ENCODE results near the gene CTCF. TPM values are rescaled to one million over a fixed set of nuclear protein-coding genes. Genes with fewer than 3 reads are reported as not detected.
A peak's percentile ranks its signal among the peaks of the same experiment; 100 is the strongest.

The CTCF gene
- total RNA-seq, 4 donors from 2014 or later = 26.1 to 39.6 (median 31.8) TPM

GRCh38 chr16:67664258-67664657 is 101.9 kb downstream of the CTCF start:
- TF ChIP-seq CTCF (IDR thresholded peaks at IDR 0.05) = no peak
- TF ChIP-seq EP300 (IDR thresholded peaks at IDR 0.05) = no peak
- no peak for TF ChIP-seq POLR2A (IDR thresholded peaks at IDR 0.05)
- peaks cover 0 to 53% (median 35%) of the 10 kb centered on the region in 4 donors for H3K4me1 ChIP-seq

GRCh38 chr16:67664871-67665270 is 102.5 kb downstream of the CTCF start:
- peak overlapping the region in 1 of 4 donors; percentile 100 for H3K27ac ChIP-seq
- no peak for DNase-seq (ENCODE audit: low spot score in 2 of 2)
- TF ChIP-seq CTCF (IDR thresholded peaks at IDR 0.05) (no peak), EP300 (IDR thresholded peaks at IDR 0.05) (no peak), POLR2A (IDR thresholded peaks at IDR 0.05) (no peak)
- H3K9me3 ChIP-seq = no peaks in the 10 kb centered on the region
- peaks cover 0 to 32% (median 0%) of the 10 kb centered on the region in 3 donors for H3K36me3 ChIP-seq
- no peak overlapping the region for H3K4me3 ChIP-seq
- 88 to 97% methylated on average over 7 of the region's 7 CpGs for WGBS, 2 donors
- no peaks in the 10 kb centered on the region for H3K27me3 ChIP-seq
- peaks cover 0 to 48% (median 32%) of the 10 kb centered on the region in 4 donors for H3K4me1 ChIP-seq

More at GRCh38 chr16:67664258-67664657, 101.9 kb downstream of the CTCF start:
- DNase-seq (ENCODE audit: low spot score in 2 of 2) = no peak
- Histone ChIP-seq H3K36me3 (peaks cover 0 to 32% (median 0%) of the 10 kb centered on the region in 3 donors), H3K9me3 (no peaks in the 10 kb centered on the region), H3K4me3 (no peak overlapping the region), H3K27me3 (no peaks in the 10 kb centered on the region), H3K27ac (peak overlapping the region in 1 of 4 donors; percentile 100)
- 67 to 71% methylated on average over 4 of the region's 4 CpGs for WGBS, 2 donors

GRCh38 chr16:67665598-67665997 is 103.3 kb downstream of the CTCF start:
- 68 to 72% methylated on average over 5 of the region's 5 CpGs for WGBS, 2 donors

GRCh38 chr16:67666032-67666551 is 103.8 kb downstream of the CTCF start:
- peak overlapping the region; percentile 67 to 83 (median 74) for H3K4me3 ChIP-seq
- DNase-seq (ENCODE audit: low spot score in 2 of 2) = no peak
- no peak for TF ChIP-seq POLR2A (IDR thresholded peaks at IDR 0.05)
- TF ChIP-seq EP300 (IDR thresholded peaks at IDR 0.05) = no peak
- no peak for TF ChIP-seq CTCF (IDR thresholded peaks at IDR 0.05)
- 0 to 1% methylated on average over 19 to 32 of the region's 46 CpGs for WGBS, 2 donors
- H3K4me1 ChIP-seq = peaks cover 0 to 46% (median 30%) of the 10 kb centered on the region in 4 donors
- H3K27ac ChIP-seq = peak overlapping the region; percentile 90 to 95 (median 92)
- H3K36me3 ChIP-seq = peaks cover 0 to 32% (median 0%) of the 10 kb centered on the region in 3 donors
- no peaks in the 10 kb centered on the region for H3K9me3 ChIP-seq
- no peaks in the 10 kb centered on the region for H3K27me3 ChIP-seq

More at GRCh38 chr16:67665598-67665997, 103.3 kb downstream of the CTCF start:
- peaks cover 0 to 32% (median 0%) of the 10 kb centered on the region in 3 donors for H3K36me3 ChIP-seq
- peak overlapping the region in 3 of 4 donors; percentile 67 to 83 (median 79) for H3K4me3 ChIP-seq
- H3K27me3 ChIP-seq = no peaks in the 10 kb centered on the region
- peaks cover 0 to 48% (median 32%) of the 10 kb centered on the region in 4 donors for H3K4me1 ChIP-seq
- TF ChIP-seq POLR2A (IDR thresholded peaks at IDR 0.05) (no peak), EP300 (IDR thresholded peaks at IDR 0.05) (no peak), CTCF (IDR thresholded peaks at IDR 0.05) (no peak)
- no peaks in the 10 kb centered on the region for H3K9me3 ChIP-seq
- DNase-seq (ENCODE audit: low spot score in 2 of 2) = no peak
- H3K27ac ChIP-seq = peak overlapping the region in 3 of 4 donors; percentile 90 to 95 (median 91)

Data from tibial nerve (tissue), 4 donors.